Transverse colon (tissue), 4 donors: ENCODE results near the gene WDR47. TPM values are rescaled to one million over a fixed set of nuclear protein-coding genes. Genes with fewer than 3 reads are reported as not detected.
"Not testable (repeated sequence)": the region's sequence is repeated elsewhere in the genome, so short reads cannot be mapped to it uniquely, and the experiment has no call there.

Source experiments
- DNase-seq: peaks from one replicate; pipeline ENCODE4 v3.0.0-alpha.2; 2019
- H3K27ac ChIP-seq, 4 donors: fragments of 200-600 bp; sonication (generic); 2 replicates each; pipeline ENCODE4 v1.5.1; 2016 to 2018; ENCODE audit warnings: inconsistent platforms in 4 of 4
- H3K27me3 ChIP-seq: fragments of 200-600 bp; sonication (generic); 2 replicates; pipeline ENCODE4 v1.5.1; 2017; ENCODE audit warnings: inconsistent platforms
- H3K36me3 ChIP-seq, 4 donors: fragments of 200-600 bp; sonication (generic); 2 replicates each; pipeline ENCODE4 v1.5.1; 2017 to 2019; ENCODE audit warnings: inconsistent platforms in 4 of 4
- H3K4me1 ChIP-seq, 4 donors: fragments of 200-600 bp; sonication (generic); 2 replicates each; pipeline ENCODE4 v1.5.1; 2017 to 2020; ENCODE audit warnings: inconsistent platforms in 4 of 4
- H3K4me3 ChIP-seq, 4 donors: fragments of 200-600 bp; sonication (generic); 1 replicate in 1 of 4; 2 replicates in 3 of 4; pipeline versions ENCODE4 v1.5.1 to v1.6.1; 2017 to 2019; ENCODE audit warnings: inconsistent platforms in 4 of 4
- H3K9me3 ChIP-seq, 2 donors: fragments of 200-600 bp; sonication (generic); 2 replicates each; pipeline ENCODE4 v1.5.1; 2017 to 2019; ENCODE audit warnings: inconsistent platforms in 2 of 2
- CTCF ChIP-seq, 5 experiments: fragments of 200-600 bp in 3 of 5; fragments of 450-650 bp in 2 of 5; sonication (generic) in 3 of 5; IDR thresholded peaks; 1 replicate in 2 of 5; 2 replicates in 3 of 5; pipeline ENCODE4 v1.5.1; 2016 to 2017; ENCODE audit warnings: antibody characterized with exemption in 5 of 5, inconsistent platforms in 3 of 5, mild to moderate bottlenecking in 2 of 5, moderate library complexity in 1 of 5
- EP300 ChIP-seq: sonication (generic); formaldehyde crosslinking; IDR thresholded peaks from one replicate; pipeline ENCODE4 v1.6.1; 2017; ENCODE audit warnings: antibody characterized with exemption, low read depth
- POLR2A ChIP-seq: fragments of 450-650 bp; IDR thresholded peaks from one replicate; pipeline ENCODE4 v1.6.1; 2016; ENCODE audit warnings: antibody characterized with exemption, mild to moderate bottlenecking, moderate library complexity
- POLR2AphosphoS5 ChIP-seq, 3 donors: sonication (generic); formaldehyde crosslinking; IDR thresholded peaks; one replicate each; pipeline ENCODE4 v1.6.1; 2016; ENCODE audit warnings: antibody characterized with exemption in 3 of 3
- WGBS, 2 donors: methylation state at CpG; one replicate each; pipeline ENCODE4 v1.1.5; 2018; ENCODE audit warnings: low coverage in 1 of 2; 5-methylcytosine and 5-hydroxymethylcytosine counted together
- in situ Hi-C, 4 donors: fragments of 200-750 bp; cut with MboI; loops; one replicate each; pipeline versions ENCODE4 v1.15.0 to v1.15.1; 2017; ENCODE audit warnings: low sequenced_read_pairs in 3 of 4, low pct_ligation_motif_present in 1 of 4, low pct_unique_long_range_greater_than_20kb in 1 of 4
- intact Hi-C: fragments of 100-400 bp; cut with DNase I; formaldehyde crosslinking; loops from one replicate; pipeline ENCODE4 v1.15.1; 2023; ENCODE audit warnings: low total_unique reads
- total RNA-seq, 4 donors: library from RNA; depleted of rRNA; stranded (reverse); fragments of >200 nt; gene quantifications; one replicate each; pipeline ENCODE4 v1.1.0, GENCODE V29; 2016

Gene WDR47
- total RNA-seq, 4 donors from 2014 or later: 6.7 to 12.1 (median 9.7) TPM

- DNase-seq: no peak
- Histone ChIP-seq H3K4me3 (no peak overlapping the region), H3K9me3 (no peaks in the 10 kb centered on the region), H3K27me3 (no peaks in the 10 kb centered on the region), H3K36me3 (peaks cover 0 to 25% (median 11%) of the 10 kb centered on the region in 4 donors), H3K27ac (no peak overlapping the region), H3K4me1 (no peaks in the 10 kb centered on the region)
- TF ChIP-seq POLR2A (no peak), POLR2AphosphoS5 (IDR thresholded peaks at IDR 0.05) (no peak), EP300 (no peak), CTCF (IDR thresholded peaks at IDR 0.05) (no peak)
- in situ Hi-C loops (no loop called here), intact Hi-C loops (no loop called here)
- WGBS, 2 donors: 74 to 88% methylated on average over 5 to 7 of the region's 7 CpGs
Observed at GRCh38 chr1:109011335-109011734, 30.6 kb downstream of the WDR47 start.

GRCh38 chr1:108996622-108997021, 45.3 kb downstream of the WDR47 start:
- H3K27me3 ChIP-seq, DNase-seq, H3K27ac ChIP-seq, H3K4me3 ChIP-seq, H3K4me1 ChIP-seq, in situ Hi-C loops: not testable (repeated sequence)
- WGBS, 2 donors: 79% methylated on average over 3 of the region's 3 CpGs; no CpG with 5 or more reads in 1 of the 2 donors
- H3K36me3 ChIP-seq: peaks cover 0 to 36% (median 13%) of the 10 kb centered on the region in 4 donors
- H3K9me3 ChIP-seq: peaks cover 8 to 13% of the 10 kb centered on the region in 2 donors
- intact Hi-C loops: loop anchor here (5.0 kb wide), 1 partner anchor 1181 kb away; no protein-coding TSS in a partner anchor

GRCh38 chr1:108983114-108983513, 58.8 kb downstream of the WDR47 start:
- in situ Hi-C loops (no loop called here), intact Hi-C loops (no loop called here)
- no peak for DNase-seq
- no peaks in the 10 kb centered on the region for H3K4me1 ChIP-seq
- H3K4me3 ChIP-seq: no peak overlapping the region
- 85 to 87% methylated on average over 4 of the region's 4 CpGs for WGBS, 2 donors
- TF ChIP-seq CTCF (IDR thresholded peaks at IDR 0.05) (no peak), POLR2A (no peak), EP300 (no peak), POLR2AphosphoS5 (IDR thresholded peaks at IDR 0.05) (no peak)
- H3K9me3 ChIP-seq: no peaks in the 10 kb centered on the region
- no peak overlapping the region for H3K27ac ChIP-seq
- H3K36me3 ChIP-seq: peaks cover 0 to 14% (median 5%) of the 10 kb centered on the region in 4 donors
- H3K27me3 ChIP-seq: no peaks in the 10 kb centered on the region

GRCh38 chr1:108976658-108977057, 65.2 kb downstream of the WDR47 start:
- Histone ChIP-seq H3K4me1 (no peaks in the 10 kb centered on the region), H3K4me3 (no peak overlapping the region), H3K36me3 (peaks cover 0 to 11% (median under 1%) of the 10 kb centered on the region in 4 donors), H3K27me3 (no peaks in the 10 kb centered on the region), H3K9me3 (no peaks in the 10 kb centered on the region), H3K27ac (no peak overlapping the region)
- TF ChIP-seq EP300 (no peak), POLR2AphosphoS5 (IDR thresholded peaks at IDR 0.05) (no peak), POLR2A (no peak), CTCF (IDR thresholded peaks at IDR 0.05) (no peak)
- 75 to 84% methylated on average over 3 to 4 of the region's 4 CpGs for WGBS, 2 donors
- in situ Hi-C loops (no loop called here), intact Hi-C loops (no loop called here)
- DNase-seq: no peak

- peaks cover 0 to 22% (median 0%) of the 10 kb centered on the region in 4 donors for H3K36me3 ChIP-seq
- TF ChIP-seq POLR2AphosphoS5 (IDR thresholded peaks at IDR 0.05) (no peak), POLR2A (no peak), CTCF (IDR thresholded peaks at IDR 0.05) (no peak), EP300 (no peak)
- H3K27me3 ChIP-seq: no peaks in the 10 kb centered on the region
- H3K4me1 ChIP-seq: no peaks in the 10 kb centered on the region
- in situ Hi-C loops (no loop called here), intact Hi-C loops (no loop called here)
- no peaks in the 10 kb centered on the region for H3K9me3 ChIP-seq
- H3K27ac ChIP-seq: no peak overlapping the region
- H3K4me3 ChIP-seq: no peak overlapping the region
- 100% methylated on average over 1 of the region's 1 CpG for WGBS, 2 donors
- DNase-seq: no peak
Observed at GRCh38 chr1:108972951-108973350, 69.0 kb downstream of the WDR47 start.
